GM21786 (cell line): Measurements from ENCODE around the gene OR2A42.
"Not testable (repeated sequence)": the region's sequence is repeated elsewhere in the genome, so short reads cannot be mapped to it uniquely, and the experiment has no call there.

Source experiments
- ATAC-seq: cut with Tn5 transposase; IDR thresholded peaks from one replicate; pipeline ENCODE4 v1.9.1; 2021; ENCODE audit not compliant: unreplicated experiment

The OR2A42 gene

GRCh38 chr7:144239365-144239764 is at the start of gene OR2A42:
Gene OR2A42 (minus strand): TSS chr7:144239605. CDS start chr7:144232843, 6,762 bp downstream.
- not testable (repeated sequence) for ATAC-seq

- ATAC-seq: not testable (repeated sequence)
Measured at GRCh38 chr7:144287171-144287784, 47.9 kb upstream of the OR2A42 start.

GRCh38 chr7:144283716-144284115 is 44.3 kb upstream of the OR2A42 start:
- not testable (repeated sequence) for ATAC-seq

- ATAC-seq: not testable (repeated sequence)
Measured at GRCh38 chr7:144282490-144282889, 43.1 kb upstream of the OR2A42 start.

- not testable (repeated sequence) for ATAC-seq
Measured at GRCh38 chr7:144281981-144282380, 42.6 kb upstream of the OR2A42 start.

- ATAC-seq: not testable (repeated sequence)
Measured at GRCh38 chr7:144280010-144280409, 40.6 kb upstream of the OR2A42 start.

GRCh38 chr7:144275281-144275680 is 35.9 kb upstream of the OR2A42 start:
- not testable (repeated sequence) for ATAC-seq

GRCh38 chr7:144269188-144269587 is 29.8 kb upstream of the OR2A42 start, which contains the start of gene CTAGE8:
Gene CTAGE8 (minus strand): TSS chr7:144269288. CDS start chr7:144269250, 38 bp downstream.
- ATAC-seq: not testable (repeated sequence)

GRCh38 chr7:144264692-144265091 is 25.3 kb upstream of the OR2A42 start, which contains the start of gene OR2A7:
Gene OR2A7 (minus strand): TSS chr7:144264792. CDS start chr7:144259628, 5,164 bp downstream.
- ATAC-seq: not testable (repeated sequence)

- ATAC-seq: not testable (repeated sequence)
Measured at GRCh38 chr7:144262128-144262527, 22.7 kb upstream of the OR2A42 start.

- ATAC-seq: not testable (repeated sequence)
Measured at GRCh38 chr7:144259067-144259466, 19.7 kb upstream of the OR2A42 start.

GRCh38 chr7:144256112-144256511 is 16.7 kb upstream of the OR2A42 start:
- ATAC-seq: no peak

- no peak for ATAC-seq
Measured at GRCh38 chr7:144255471-144255897, 16.1 kb upstream of the OR2A42 start.

- not testable (repeated sequence) for ATAC-seq
Measured at GRCh38 chr7:144252307-144252706, 12.9 kb upstream of the OR2A42 start.

GRCh38 chr7:144247674-144248330 is 8.4 kb upstream of the OR2A42 start:
- not testable (repeated sequence) for ATAC-seq

- ATAC-seq: not testable (repeated sequence)
Measured at GRCh38 chr7:144246967-144247366, 7.6 kb upstream of the OR2A42 start.

GRCh38 chr7:144245372-144245771 is 6.0 kb upstream of the OR2A42 start:
- ATAC-seq: not testable (repeated sequence)

GRCh38 chr7:144238530-144239082 is 799 bp downstream of the OR2A42 start:
- not testable (repeated sequence) for ATAC-seq

GRCh38 chr7:144233039-144233438 is 6.4 kb downstream of the OR2A42 start:
- ATAC-seq: not testable (repeated sequence)

- ATAC-seq: not testable (repeated sequence)
Measured at GRCh38 chr7:144231027-144231426, 8.4 kb downstream of the OR2A42 start.

- ATAC-seq: not testable (repeated sequence)
Measured at GRCh38 chr7:144228810-144229209, 10.6 kb downstream of the OR2A42 start.

- ATAC-seq: not testable (repeated sequence)
Measured at GRCh38 chr7:144226866-144227265, 12.5 kb downstream of the OR2A42 start.
